Chondrocyte (in vitro differentiated cells): Measurements from ENCODE around the gene CSTF2. TPM values are rescaled to one million over a fixed set of nuclear protein-coding genes. Genes with fewer than 3 reads are reported as not detected.

ENCODE experiments used
- DNase-seq: peaks from one replicate; pipeline ENCODE4 v3.0.0; 2021; ENCODE audit warnings: mixed read lengths, low spot score
- H3K27ac Mint-ChIP-seq: one replicate; pipeline ENCODE4 v1.8.0; 2021; ENCODE audit warnings: mild to moderate bottlenecking, moderate library complexity, mixed read lengths; ENCODE audit not compliant: unreplicated experiment
- H3K27me3 Mint-ChIP-seq: 2 replicates; pipeline ENCODE4 v1.8.0; 2021; ENCODE audit warnings: low read depth, mixed read lengths
- H3K36me3 Mint-ChIP-seq: 2 replicates; pipeline ENCODE4 v1.8.0; 2021; ENCODE audit warnings: low read depth, mixed read lengths
- H3K4me1 Mint-ChIP-seq: 2 replicates; pipeline ENCODE4 v1.8.0; 2021; ENCODE audit warnings: low read depth, mild to moderate bottlenecking, mixed read lengths
- H3K4me3 Mint-ChIP-seq: one replicate; pipeline ENCODE4 v1.8.0; 2021; ENCODE audit warnings: mild to moderate bottlenecking, moderate library complexity, mixed read lengths; ENCODE audit not compliant: unreplicated experiment
- H3K9me3 Mint-ChIP-seq: 2 replicates; pipeline ENCODE4 v1.8.0; 2021; ENCODE audit warnings: low read depth, mixed read lengths
- CTCF ChIP-seq: fragments of 200-600 bp; sonication (generic); IDR thresholded peaks from 2 replicates; pipeline ENCODE4 v1.5.0; 2021; ENCODE audit warnings: antibody characterized with exemption, mild to moderate bottlenecking, moderate library complexity
- total RNA-seq: library from RNA; stranded (reverse); gene quantifications from 3 replicates; pipeline ENCODE4 v1.2.1, GENCODE V29; 2021

The CSTF2 gene
- total RNA-seq, 1 donor from 2014 or later = 13.5 TPM

DNA sequence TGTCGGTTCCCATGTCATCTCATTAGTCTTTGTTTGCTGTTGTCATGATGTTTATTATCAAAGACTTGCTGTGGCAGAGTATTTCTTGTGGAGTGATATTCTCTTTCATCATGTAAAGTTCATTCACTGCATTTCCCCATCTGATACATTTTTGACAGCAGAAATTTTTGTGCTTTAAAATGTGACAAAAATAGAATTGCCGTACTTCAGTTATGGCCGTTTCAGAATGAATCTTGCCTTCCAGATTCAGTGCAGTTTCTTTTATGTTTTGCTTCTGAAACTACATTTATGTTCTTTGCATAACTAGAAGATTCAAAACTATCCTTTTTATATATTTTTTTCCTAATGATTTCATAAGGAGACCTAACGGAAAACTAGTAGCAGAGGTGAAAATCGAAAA, 10.0 kb downstream of the CSTF2 start:
- no peak for DNase-seq
- Mint-ChIP-seq H3K36me3 (peaks cover 15% of the 10 kb centered on the region), H3K9me3 (no peaks in the 10 kb centered on the region), H3K4me1 (no peaks in the 10 kb centered on the region), H3K4me3 (no peak overlapping the region), H3K27me3 (no peaks in the 10 kb centered on the region), H3K27ac (no peak overlapping the region)
- TF ChIP-seq CTCF = no peak

- Mint-ChIP-seq H3K36me3 (peaks cover 15% of the 10 kb centered on the region), H3K27ac (no peak overlapping the region), H3K9me3 (no peaks in the 10 kb centered on the region), H3K27me3 (no peaks in the 10 kb centered on the region), H3K4me3 (no peak overlapping the region), H3K4me1 (no peaks in the 10 kb centered on the region)
- no peak for DNase-seq
- no peak for TF ChIP-seq CTCF
These were observed 10.4 kb downstream of the CSTF2 start for GRCh38 chrX:100830547-100830946.

DNA sequence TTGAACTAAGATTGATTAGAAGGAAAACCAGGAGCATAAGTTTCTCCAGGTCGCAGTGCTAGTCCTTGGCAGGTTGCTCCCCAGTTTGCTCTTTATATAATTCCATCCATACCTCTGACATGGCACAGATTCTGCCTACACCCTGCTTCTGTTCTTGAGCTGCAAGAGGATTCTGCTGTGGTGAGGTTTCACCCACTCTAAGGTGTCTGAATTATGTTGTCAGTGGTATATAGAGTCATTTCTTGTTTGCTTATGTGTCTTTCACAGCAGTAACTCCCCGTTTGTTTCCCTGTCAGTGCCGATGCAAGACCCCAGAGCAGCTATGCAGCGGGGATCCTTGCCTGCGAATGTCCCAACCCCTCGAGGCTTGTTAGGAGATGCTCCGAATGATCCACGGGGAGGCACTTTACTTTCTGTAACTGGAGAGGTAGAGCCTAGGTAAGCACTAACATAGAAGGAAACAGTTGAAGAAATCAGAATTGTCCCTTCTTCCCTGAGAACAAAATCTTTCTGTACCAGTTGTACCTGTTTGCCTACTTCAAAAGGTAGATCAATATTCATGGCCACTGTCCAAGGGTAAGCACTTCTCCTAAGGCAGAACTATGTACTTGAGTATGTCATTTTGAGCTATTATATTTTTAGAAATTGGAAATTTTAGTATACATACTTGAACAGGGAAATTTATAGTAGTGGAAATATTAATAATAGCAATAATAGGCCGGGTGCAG, 11.2 kb downstream of the CSTF2 start:
- no peak for DNase-seq
- Mint-ChIP-seq H3K27ac (no peak overlapping the region), H3K4me3 (no peak overlapping the region), H3K27me3 (no peaks in the 10 kb centered on the region), H3K9me3 (no peaks in the 10 kb centered on the region), H3K36me3 (peaks cover 17% of the 10 kb centered on the region), H3K4me1 (no peaks in the 10 kb centered on the region)
- TF ChIP-seq CTCF = no peak

- DNase-seq = no peak
- Mint-ChIP-seq H3K27me3 (no peaks in the 10 kb centered on the region), H3K4me3 (no peak overlapping the region), H3K9me3 (peaks cover 7% of the 10 kb centered on the region), H3K4me1 (peaks cover 1% of the 10 kb centered on the region), H3K36me3 (no peaks in the 10 kb centered on the region), H3K27ac (no peak overlapping the region)
- TF ChIP-seq CTCF = no peak
These were observed 30.1 kb downstream of the CSTF2 start for GRCh38 chrX:100850317-100850716.

DNA sequence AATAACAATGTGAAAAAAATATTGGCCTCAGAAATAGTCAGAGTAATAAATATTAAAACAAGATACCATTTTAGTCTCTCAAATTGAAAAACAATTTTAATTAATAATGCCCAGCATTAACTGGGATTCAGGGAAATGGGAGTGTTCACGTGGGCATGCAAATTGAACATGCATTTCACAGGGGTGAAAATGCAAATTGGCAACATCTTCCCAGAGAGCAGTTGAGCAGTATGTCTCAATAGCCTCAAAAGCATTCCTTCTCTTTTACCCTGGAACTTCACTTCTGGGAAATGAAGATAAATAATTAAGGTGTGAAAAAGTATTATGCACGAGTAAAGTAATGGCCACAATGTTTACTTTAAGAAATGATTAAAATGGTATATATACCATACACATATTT, 32.6 kb downstream of the CSTF2 start:
- Mint-ChIP-seq H3K36me3 (no peaks in the 10 kb centered on the region), H3K4me3 (no peak overlapping the region), H3K27me3 (no peaks in the 10 kb centered on the region), H3K27ac (no peak overlapping the region), H3K9me3 (peaks cover 13% of the 10 kb centered on the region), H3K4me1 (no peaks in the 10 kb centered on the region)
- DNase-seq = no peak
- TF ChIP-seq CTCF = no peak
